GM12864 (cell line): ENCODE results near the gene PIP5K1B.

Experiments used
- DNase-seq: peaks from one replicate; pipeline ENCODE4 v3.0.0-alpha.2; 2011; ENCODE audit warnings: low read depth
- H3K4me3 ChIP-seq: 2 replicates; pipeline ENCODE4 v1.5.1; 2011; ENCODE audit warnings: mild to moderate bottlenecking, low read depth, low read length, control low read depth
- TF ChIP-seq, protein P1 (sequence below): IDR thresholded peaks from 2 replicates; pipeline ENCODE4 v1.5.1; 2011; ENCODE audit warnings: low read depth, mild to moderate bottlenecking, moderate library complexity, low read length, control low read depth, inconsistent platforms; ENCODE audit errors: missing control alignments

Gene PIP5K1B

GRCh38 chr9:68782546-68782945 lies 77.5 kb downstream of the PIP5K1B start:
- DNase-seq, result no peak
- TF ChIP-seq, protein P1, sequence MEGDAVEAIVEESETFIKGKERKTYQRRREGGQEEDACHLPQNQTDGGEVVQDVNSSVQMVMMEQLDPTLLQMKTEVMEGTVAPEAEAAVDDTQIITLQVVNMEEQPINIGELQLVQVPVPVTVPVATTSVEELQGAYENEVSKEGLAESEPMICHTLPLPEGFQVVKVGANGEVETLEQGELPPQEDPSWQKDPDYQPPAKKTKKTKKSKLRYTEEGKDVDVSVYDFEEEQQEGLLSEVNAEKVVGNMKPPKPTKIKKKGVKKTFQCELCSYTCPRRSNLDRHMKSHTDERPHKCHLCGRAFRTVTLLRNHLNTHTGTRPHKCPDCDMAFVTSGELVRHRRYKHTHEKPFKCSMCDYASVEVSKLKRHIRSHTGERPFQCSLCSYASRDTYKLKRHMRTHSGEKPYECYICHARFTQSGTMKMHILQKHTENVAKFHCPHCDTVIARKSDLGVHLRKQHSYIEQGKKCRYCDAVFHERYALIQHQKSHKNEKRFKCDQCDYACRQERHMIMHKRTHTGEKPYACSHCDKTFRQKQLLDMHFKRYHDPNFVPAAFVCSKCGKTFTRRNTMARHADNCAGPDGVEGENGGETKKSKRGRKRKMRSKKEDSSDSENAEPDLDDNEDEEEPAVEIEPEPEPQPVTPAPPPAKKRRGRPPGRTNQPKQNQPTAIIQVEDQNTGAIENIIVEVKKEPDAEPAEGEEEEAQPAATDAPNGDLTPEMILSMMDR, result no peak
- H3K4me3 ChIP-seq, result no peak overlapping the region

GRCh38 chr9:68785965-68786364 lies 80.9 kb downstream of the PIP5K1B start:
- no peak for DNase-seq
- TF ChIP-seq, protein P1, result no peak
- H3K4me3 ChIP-seq, result no peak overlapping the region

DNA sequence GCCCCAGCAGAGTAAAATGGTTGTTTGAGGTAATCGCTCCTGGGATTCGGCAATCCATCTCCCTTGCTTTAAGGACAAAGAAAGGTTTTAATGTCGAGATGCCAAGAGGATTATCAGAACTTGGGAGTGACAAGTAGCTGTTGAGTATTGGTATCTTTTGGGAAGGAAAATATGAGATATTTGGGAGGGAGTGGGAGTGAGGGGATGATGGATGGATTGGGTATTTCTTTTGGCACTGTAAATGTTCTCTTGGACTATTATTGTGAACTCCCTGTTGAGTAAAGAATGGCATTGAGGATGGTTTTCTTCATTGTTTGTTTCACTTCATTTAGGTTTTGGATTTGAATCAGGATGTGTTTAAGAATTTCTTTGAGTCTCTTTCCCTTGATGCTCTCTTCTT lies 86.1 kb downstream of the PIP5K1B start:
- H3K4me3 ChIP-seq, result no peak overlapping the region
- DNase-seq, result no peak
- TF ChIP-seq, protein P1, result no peak

DNA sequence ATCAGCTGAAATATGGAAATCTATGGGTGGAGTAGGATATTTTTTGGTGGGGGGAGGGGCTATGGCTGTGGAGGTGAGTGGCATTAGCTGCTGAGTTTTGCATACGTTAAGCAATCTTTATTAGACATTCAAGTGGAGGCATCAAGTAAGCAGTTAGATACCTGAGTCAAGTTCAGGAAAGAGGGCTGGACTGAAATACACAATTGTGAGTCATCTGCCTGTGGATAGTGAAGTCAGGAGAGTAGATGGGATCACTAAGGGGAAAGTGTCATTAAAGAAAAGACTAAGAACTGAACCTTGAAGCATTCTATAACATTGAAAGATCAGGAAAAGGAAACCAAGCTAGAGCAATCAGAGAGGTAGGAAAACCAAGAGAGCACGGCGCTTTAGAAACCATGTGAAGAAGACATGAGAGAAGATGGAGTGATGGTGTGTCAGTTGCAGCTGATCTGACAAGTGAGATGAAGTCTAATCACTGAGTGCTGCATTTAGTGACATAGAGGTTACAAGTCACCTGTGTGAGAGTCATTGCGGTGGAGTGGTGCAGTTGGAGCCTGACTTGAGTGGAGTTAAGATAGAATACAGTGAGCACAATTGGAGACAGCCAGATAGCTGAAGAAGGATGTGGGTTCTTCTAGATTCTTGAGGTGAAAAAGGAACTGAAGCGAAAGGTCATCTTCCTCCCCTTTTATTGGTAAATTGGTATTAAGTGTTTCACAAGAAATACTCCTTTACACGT lies 88.7 kb downstream of the PIP5K1B start:
- no peak for DNase-seq
- TF ChIP-seq, protein P1, result no peak

DNA sequence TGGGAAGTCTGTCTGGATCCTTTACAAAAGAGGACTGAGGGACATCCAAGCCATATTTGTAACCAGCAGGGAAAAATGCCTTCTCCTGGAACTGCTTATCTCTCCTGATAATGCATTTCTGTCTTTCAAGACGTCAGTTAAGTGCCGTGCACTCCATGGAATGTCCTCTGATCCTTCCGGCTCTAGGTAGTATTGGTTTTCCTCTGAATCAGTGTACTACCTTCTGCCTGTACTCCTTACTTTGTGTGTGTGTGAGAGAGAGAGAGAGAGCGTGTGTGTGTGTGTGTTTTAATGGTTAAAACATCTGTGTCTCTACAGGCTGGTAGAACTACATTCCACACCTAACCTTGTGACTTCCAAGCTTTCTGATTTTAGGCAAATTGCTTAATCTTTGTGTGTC lies 89.9 kb downstream of the PIP5K1B start:
- H3K4me3 ChIP-seq, result no peak overlapping the region
- TF ChIP-seq, protein P1, result no peak
- no peak for DNase-seq

More for the DNA sequence above, 88.7 kb downstream of the PIP5K1B start:
- no peak overlapping the region for H3K4me3 ChIP-seq

- TF ChIP-seq, protein P1, result no peak
- DNase-seq, result no peak
- no peak overlapping the region for H3K4me3 ChIP-seq
Measured at GRCh38 chr9:68795411-68795810, 90.4 kb downstream of the PIP5K1B start.

DNA sequence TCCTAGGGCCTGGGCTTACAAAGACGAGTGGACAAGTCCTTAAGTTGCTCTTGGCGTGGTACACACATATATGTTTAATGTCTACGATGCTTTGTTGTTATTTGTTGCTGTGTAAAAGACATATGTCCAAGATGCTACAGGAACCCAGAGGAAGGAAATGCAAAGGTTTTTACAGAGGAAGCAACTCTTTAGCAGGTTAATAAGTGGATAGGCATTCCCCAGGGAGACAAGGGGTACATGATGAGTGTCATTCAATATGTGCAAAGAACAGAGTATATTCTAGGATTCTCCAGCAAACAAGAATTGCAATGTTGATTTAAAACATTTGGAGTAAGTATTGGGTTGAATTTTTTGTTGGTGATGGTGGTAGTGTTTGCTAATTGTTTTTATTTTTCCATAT lies 92.1 kb downstream of the PIP5K1B start:
- no peak overlapping the region for H3K4me3 ChIP-seq
- DNase-seq, result no peak
- TF ChIP-seq, protein P1, result no peak
